CD4-positive, alpha-beta T cell treated with Interleukin-21 for 1 hour (primary cell): Measurements from ENCODE around the gene CPNE5.

Experiments used
- DNase-seq: peaks from one replicate; pipeline ENCODE4 v3.0.0-alpha.2; 2020

The CPNE5 gene

DNA sequence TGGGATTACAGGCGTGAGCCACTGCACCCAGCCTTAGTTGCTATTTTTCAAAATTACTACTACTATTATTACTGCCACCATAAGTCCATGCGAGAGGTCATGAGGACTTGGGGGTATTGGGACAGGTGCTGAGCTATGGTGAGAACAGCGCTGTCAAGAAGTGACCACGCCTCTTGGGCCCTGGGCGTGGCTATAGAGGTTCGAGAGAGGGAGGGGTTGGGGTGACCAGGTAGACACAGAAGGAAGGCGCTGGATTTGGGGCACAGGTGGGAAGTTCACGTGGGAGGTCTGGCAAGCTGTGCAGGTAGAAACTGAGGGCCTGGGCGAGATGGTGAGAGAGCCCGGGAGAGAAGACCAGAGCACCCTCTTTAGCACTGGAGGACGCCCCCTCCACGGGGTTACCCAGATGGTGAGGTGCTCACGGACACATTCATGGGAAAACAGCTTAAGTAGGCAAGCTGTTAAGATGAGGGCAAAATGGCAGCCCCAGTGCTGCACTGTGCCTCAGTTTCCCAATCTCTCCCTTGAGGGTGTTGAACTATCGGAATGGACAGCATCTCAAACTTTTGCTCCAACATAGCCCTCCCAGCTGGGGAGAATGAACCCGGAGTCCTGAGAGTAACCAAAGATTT, 80.6 kb downstream of the CPNE5 start:
- DNase-seq = no peak

DNA sequence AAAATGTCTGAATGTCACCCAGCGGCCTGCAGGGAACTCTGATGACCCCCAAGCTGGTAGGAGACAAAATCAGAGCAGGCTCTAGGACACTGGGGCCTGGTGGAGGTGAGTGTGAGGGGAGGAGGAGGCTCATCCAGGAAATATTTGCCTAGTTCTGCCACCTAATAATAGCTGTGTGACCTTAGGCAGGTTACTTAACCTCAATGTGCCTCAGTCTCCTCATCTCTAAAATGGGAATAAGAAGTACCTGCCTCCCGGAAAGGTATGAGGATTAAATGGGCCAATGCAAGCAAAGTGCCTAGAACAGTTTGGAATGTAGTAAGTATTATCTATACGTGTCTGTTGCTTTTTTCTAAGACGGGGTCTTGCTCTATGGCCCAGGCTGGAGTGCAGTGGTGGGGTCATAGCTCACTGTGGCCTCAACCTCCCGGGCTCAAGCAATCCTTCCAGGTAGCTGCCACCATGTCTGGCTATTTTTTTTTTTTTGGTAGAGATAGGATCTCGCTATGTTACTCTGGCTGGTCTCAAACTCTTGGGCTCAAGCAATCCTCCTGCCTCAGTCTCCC, 81.2 kb downstream of the CPNE5 start:
- DNase-seq = no peak

DNA sequence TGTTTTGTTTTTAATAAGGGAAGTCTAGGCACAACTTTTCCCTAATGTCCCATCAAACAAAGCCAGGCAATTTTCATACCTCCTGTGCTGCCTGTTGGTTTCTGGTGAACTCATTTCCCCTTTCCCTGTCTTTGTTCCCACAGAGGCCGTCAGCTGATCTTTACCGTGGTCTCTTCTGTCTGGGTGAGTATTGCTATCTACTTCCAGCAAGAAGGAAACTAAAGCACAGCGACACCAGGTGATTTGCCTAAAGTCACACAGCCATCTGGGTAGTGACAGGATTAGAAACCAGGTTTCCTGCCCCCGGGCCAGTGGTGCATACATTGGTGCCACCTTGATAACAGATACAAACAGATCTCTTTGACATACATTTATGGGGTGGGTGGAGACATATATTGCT, 82.0 kb downstream of the CPNE5 start:
- DNase-seq = peak; percentile 64

DNA sequence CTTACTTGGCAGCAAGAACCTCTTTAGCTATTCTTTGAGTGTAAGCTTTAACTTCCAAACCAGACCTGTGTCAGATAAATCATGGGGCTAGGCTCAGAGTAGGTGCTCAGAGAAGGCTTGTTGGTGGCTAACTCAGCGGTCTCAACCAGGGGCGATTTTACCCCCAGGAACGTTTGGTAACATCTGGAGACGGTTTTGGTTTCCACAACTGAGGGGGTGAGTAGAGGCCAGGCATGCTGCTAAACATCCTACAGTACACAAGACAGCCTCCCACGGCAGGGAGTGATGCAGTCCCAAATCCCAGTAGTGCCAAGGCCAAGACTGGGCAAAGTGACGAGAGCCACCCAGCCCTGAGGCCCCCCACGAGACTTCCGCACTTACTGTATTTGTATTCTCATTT, 82.5 kb downstream of the CPNE5 start:
- no peak for DNase-seq

DNA sequence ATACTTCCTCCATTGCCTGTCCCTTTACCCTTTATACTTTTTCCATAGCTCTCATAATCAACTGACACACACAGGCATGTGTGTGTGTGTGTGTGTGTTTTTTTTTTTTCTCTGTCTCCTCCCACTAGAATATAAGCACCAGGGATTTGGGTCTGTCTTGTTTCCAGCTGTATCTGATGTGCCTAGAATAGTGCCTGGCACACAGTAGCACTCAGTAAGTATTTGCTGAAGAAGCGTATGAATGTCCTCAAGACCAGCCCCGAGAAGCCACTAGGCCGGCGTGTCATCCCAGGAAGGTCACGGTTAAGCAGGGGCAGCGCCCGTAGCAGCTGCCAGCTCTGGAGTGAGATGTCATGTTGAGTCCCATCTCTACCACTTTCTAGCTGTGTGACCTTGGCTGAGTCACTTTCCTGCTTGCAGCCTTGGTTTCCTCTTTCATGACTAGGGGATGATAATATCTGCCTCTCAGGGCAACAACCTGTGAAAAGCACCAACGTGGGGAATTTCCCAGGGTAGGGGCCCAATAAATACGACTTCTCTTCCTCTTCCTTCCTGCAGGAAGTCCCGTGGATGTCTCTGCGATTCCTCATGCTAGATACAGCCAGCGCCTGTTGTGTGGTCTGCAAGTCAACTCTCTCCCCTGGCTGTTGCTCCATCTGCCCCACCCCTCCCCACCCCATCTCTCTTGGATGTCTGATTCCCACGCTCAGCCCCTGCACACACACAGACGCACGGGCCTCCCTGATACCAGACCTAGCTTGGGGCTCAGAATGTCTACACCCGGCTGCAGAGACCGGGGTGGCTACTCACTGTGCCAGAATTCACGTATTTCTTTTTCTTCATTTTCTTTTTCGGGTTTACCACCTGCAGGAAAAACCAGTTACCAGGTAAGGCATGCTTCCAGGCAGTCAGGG, 83.6 kb downstream of the CPNE5 start:
- DNase-seq = peak; percentile 90

DNA sequence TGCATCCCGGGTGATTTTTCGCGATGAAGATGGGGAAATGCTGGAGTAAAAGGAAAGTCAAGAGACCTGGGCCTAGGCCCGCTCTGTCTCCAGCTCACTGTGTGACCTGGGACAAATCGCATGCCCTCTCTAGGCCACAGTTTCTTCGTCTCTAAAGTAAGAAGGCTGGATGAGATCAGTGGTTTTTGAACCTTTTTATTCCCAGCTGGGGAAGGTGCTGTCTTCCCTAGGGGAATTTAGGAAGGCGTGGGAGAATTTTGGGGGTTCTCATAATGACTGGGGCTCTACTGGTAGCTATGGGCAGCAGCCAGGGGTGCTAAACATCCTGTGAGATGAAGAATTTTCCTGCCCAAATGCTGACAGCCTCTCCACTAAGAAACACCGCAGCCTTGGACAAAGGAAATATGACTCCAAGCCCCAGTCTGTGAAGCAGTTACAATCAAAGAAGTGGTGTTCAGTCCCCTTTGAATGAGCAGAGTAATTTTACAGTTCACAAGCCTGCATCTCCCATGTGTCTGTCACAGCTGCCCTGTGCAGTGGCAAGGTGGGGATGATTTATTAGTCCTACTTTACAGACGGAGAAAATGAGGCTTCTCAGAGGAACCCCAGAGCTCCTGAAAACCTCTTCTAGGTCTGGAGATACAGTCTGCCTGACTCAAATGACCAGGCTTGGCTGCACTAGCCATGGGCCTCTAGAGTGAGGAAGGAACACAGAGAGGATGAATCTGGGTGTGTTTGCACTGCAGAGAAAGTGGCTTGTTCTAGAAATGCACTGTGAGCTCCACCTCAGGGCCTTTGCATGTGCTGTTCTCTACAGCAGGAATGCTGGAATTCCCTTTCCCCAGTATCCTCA, 84.4 kb downstream of the CPNE5 start:
- no peak for DNase-seq

DNA sequence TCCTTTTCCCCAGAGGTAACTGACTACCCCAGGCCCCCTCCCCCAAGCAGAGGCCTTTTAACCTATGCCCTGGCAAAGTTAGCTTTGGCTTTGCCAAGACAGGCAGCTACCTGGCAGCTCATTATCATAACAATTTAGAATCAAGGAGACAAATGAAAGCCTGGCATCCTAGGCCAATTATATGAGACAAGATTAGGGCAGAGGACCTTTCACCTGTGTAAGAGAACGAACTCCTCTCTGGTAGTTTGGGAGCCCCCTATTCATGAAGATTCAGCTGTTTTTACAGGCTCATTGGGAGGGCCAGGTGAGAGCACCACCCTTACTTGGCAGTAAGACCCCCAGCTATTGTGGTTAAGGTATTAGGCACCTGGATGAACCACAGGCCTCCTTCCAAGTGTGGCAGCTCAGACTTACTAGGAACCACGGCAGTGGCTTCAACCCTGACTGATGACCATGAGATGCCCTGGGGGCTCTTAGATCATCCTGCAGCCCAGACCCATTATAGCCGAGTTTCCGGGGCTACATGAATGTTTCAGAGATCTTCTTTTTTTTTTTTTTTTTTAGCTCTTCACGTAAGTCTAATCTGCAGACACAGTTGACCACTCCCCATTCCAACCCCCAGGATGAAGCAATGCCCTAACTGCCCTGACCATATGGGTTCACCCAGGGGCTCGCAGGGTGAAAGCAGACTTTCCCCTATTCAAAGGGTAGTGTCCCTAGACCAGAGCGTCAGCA, 85.4 kb downstream of the CPNE5 start:
- no peak for DNase-seq

DNA sequence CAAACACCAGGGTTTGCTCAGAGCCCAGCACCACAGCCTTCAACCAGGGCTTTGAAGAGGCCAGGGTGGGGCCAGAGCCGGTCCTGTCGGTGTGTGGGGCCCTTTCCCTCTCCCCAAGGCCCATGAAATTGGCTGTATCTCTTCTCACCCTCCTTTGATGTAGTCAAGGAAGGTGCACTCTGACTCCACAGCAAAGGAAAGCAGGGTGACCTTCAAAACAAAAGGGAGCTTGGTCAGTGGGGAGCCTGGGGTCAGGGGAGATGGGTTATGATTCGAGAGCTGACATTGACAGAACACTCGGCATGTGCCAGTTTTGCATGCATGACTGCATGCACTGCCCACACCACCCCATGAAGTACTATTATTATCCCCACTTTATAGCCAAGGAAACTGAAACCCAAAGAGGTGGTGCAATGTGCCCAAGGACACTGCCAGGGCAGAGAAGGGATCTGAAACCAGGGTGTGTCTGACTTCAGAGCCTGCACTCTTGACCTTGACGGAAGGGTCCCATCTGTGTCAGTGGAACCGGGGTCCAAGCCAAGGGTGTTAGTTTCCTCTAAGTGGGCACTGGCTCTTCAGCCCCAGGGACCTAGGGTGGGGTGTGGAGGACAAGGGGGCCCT, 86.2 kb downstream of the CPNE5 start:
- no peak for DNase-seq

DNA sequence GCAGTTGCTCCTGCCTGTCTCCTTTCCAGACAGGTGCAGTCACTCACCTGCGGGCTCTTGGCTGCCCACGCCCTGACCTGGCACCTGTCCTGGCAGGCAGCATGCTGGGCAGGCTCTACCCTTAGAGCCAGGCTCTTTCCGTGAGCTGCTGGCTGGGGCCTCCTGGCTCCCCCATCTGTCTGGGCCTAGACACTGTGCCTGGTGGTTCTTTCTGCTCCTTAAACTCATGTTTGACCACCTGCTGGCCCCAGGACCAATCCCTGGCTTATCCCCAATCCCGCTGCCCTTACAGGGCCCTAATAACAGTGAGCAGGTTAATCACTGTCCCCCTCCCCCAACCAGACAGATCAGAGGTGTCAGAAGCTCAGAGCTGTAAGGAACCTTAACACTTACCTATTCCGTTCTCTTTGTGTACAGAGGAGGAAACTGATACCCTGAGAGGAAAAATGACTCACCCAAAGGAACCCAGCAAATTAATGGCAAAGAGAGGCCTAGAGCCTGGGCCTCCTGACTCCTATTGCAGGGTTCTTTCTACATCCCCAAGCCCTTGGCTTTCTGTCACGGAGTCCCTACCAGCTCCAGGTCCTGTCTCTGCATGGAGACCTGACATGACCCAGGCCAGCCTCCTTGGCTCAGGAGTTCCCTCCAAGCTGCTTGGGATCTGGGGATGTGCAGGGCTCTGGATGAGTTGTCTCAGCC, 86.9 kb downstream of the CPNE5 start:
- no peak for DNase-seq

DNA sequence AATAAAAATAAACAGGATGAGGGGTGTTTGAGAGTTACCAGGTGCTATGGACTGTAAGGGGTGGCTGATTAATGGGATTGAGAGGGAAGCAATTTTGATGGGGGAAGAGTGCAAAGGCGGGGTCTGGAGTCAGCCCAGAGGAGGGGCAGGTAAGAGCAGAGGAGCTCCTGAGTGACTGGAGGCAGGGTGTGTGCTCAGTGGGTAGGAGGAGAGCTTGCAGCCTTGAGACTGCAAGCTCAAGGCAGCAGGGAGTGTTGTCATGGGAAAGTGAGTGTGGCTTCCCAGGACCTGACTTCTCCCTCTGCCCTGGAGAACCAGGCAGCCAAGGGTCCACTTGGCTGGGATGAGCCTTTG, 87.4 kb downstream of the CPNE5 start:
- no peak for DNase-seq

DNA sequence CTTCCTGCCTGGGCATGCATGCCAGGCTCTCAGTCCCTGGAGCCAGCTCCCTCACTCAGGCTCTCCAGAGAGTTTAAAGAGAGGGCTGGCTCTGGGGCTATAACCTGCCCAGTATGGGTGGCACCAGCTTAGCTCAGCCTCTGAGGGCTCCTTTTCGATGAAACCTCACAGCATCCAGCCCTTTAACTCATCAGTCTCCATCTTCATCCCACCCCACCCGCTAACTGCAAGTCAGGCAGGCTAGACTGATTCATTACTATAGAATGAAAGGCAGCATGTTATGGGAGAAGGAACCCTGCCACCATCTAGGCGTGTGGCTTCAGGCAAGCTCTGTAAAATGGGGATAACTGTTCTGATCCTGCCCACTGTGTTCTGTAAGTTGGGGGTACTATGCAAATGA, 88.2 kb downstream of the CPNE5 start:
- no peak for DNase-seq

DNA sequence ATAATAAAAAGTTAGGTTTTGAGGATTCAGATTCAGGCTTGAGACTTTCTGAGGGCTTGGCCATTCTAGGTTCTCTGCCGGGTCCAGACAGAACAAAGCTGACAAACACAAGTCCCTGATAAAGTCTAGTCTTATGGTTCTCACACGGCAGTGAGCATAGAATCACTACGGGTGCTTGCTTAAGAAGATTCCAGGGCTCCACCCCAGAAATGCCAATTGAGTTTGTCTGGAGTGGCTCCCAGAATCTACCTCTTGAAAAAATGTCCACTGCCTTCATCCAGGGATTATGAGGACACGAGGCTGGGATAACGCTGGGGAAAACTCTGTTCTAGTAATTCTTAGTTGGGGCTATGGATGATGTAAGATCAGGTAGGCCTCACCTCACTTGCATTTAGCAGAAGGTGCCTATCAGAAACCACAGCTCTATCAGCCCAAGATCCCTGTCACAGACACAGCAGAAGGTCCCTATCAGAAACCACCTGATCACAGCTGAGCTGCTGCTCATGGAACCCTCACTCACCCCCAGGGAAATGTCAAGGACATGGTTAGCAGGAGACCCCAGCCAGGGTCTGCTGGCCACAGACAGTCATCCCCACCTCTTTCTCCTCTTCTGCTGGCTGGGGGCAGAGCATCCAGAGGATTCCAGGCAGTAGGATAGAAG, 89.3 kb downstream of the CPNE5 start:
- no peak for DNase-seq

DNA sequence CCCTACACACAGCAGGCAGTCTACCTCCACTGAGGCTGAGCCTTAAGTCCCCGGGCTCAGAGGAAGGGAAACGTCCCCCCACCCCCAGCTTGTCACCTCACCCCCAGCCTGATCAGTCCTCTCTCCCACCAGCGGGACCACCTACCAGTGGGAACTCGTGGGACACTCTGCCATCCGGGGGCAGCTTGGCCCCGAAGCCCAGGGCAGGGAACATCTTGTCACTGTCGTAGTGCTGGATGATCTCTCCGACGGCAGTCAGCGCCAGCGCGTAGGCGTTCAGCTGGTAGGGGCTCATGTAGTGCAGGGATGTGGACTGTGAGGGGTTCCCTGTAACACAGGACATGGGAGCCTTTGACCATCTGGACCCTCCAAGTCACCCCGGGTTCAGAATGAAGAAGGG, 93.0 kb downstream of the CPNE5 start:
- no peak for DNase-seq

DNA sequence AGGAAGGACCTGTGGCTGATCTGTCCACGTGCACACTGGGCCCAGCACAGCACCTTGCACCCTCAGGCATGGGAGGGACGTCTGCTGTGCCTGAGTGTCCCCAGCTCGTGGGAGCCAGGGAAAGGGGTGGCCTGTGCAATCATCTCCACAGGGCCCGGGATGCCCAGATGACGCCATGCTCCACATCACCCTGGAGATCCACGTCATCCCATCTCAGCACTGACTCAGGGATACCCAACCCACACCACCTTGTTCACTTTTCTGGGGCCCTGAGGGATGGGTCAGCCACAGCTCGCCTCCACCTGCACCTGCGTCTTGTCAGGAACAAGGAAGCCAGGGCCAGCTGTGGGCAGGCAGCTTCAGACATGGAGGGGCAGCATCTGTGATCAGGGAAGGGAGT, 93.4 kb downstream of the CPNE5 start:
- DNase-seq = no peak

DNA sequence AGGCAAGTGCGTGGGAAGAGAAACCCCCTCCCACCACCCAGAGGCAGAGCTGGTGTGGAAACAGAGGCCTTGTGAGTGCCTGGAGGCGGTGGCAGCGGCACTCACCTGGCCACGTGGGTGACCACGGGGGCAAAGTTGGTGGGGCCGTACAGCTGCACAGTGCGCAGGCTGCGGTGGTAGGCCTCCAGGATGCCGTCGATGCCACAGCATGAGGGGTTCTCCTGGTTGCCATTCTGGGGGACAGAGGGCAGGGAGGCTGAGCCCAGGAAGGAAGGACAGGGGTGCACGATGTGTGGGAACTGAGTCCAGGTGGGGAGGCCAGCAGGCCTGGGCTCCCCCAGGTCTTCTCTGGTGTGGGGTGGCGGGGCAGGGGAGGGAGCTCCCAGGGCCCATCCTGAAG, 94.0 kb downstream of the CPNE5 start:
- no peak for DNase-seq

DNA sequence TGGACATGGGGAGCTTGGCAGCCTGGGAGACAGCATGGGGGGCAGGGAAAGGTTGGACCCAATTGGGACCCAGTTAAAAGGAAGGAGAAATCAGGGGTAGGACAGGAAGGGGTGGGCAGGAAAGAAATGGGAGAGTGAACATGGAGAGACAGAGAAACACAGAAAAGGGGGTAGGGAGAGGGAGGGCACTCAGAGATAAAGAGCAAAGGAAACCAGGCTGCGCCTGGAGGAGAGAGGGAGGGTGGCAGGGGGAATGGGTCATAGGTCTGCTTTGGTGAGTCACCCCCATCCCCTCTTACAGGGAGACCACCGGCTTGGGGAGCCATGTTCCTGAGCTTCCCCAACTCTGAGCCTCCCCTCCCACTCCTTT, 95.0 kb downstream of the CPNE5 start:
- DNase-seq = no peak

DNA sequence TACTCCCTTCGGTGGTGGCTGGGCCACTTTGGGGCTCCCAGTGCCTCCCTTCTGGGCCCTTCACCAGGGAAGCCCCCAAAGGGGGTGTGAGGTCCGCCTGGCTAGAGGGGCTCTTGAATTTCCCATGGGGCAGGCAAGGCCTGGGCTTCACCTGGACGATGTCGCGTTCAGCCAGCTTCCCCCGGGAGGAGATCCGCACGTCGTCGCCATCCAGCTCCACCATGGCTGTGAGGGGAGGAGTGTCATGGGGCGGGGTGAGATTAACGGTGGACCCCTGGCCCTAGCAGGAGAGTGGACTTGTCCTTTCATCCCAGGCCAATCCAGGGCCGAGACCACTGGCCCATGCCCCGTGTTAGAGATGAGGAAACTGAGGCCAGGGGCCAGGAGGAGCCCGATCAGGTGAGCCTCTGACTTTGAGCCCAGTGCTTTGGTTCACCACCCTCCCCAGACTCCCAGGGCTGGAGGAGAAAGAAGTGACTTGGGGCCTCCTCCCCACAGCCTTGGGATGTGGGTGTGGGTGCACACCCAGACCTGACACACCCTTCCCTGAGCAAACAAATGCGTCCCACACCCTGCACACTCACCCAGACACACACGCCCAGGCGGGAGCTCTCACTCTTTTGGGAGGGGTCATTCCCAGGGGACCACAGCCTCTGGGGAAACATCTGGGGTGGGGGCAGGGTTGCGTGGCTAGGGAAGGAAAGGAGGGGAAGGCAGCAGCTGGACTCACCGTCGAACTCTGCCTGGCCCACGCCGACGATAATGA, 95.5 kb downstream of the CPNE5 start:
- DNase-seq = no peak

DNA sequence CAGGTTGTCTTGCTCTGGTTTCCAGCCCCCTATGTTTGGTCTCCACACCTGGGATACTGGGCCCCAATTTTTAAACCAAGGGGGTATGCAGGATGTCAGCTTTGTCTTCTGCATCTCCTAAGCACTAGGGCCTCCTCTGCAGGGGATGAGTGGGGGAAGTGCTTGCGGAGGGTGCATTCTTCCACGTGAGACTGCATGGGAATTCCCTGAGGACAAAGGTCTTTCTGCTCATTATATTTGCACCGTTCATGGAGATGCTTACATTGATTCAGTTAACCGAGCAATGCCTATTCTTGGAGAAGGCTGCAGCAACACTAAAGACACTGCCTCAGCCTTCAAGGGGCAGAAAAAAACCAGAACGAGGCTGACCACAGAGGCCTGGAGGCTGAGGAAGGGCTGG, 96.2 kb downstream of the CPNE5 start:
- no peak for DNase-seq

DNA sequence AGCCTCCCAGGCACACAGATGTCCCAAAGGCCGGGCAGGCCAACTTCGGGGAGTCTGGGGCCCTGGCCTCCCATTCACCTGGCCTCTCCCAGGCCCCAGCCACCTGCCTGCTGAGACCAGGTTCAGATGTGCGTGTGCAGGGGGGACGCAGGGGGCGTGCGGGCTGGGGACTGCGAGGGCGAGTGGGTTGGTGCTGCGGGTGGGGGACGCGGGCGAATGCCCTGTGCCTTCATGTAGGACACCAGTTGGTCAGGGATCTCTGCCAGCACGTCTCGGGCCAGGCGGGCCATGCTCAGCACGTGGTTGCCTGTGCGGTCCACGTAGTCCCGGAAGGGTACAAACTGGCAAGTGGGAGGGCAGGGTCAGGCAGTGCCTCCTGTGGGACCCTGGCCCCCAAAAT, 97.1 kb downstream of the CPNE5 start:
- no peak for DNase-seq

DNA sequence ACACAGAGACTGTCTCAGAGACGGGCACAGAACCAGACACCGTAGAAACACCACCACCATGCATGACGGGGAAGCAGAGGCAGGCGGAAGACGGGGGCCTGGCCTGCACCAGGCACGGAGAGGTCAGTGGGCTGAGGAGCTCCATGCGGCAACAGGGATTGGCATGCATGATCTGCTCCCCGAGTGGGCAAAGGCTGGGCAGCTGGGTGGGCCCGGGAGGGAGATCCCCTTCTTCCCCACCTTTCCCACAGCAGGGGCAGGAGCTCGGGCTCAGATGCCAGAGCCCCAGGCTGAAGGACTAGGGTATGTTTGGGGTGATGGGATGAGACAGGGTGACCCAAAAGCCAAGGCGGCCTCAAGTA, 98.4 kb downstream of the CPNE5 start:
- DNase-seq = no peak
